ENCODE results near the gene CACNA2D4. TPM values are rescaled to one million over a fixed set of nuclear protein-coding genes. Genes with fewer than 3 reads are reported as not detected.

CACNA2D4 gene
- total and polyA plus RNA-seq, 4 donors = 0.82 to 2.8 (median 1.3) TPM

- peak; percentile 85 for DNase-seq (ENCODE audit: low spot score)
- no peaks in the 10 kb centered on the region for H3K4me1 ChIP-seq (ENCODE audit: control insufficient read depth in 4 of 4, insufficient read depth in 4 of 4, low read length in 3 of 4)
- H3K27me3 ChIP-seq (ENCODE audit: control insufficient read depth in 4 of 4, insufficient read depth in 4 of 4, low read length in 3 of 4) = peaks cover 0 to 5% (median 0%) of the 10 kb centered on the region in 4 donors
- peaks cover 2 to 8% (median 5%) of the 10 kb centered on the region in 4 donors for H3K9me3 ChIP-seq (ENCODE audit: control insufficient read depth in 4 of 4, low read length in 3 of 4)
- H3K36me3 ChIP-seq (ENCODE audit: control insufficient read depth in 4 of 4, insufficient read depth in 3 of 4, low read depth in 1 of 4, low read length in 3 of 4) = no peaks in the 10 kb centered on the region
- H3K27ac ChIP-seq (ENCODE audit: low read depth in 1 of 2, low read length in 2 of 2) = no peak overlapping the region
- no peak for TF ChIP-seq NR2F2 (IDR thresholded peaks at IDR 0.05)
- TF ChIP-seq RAD21 (IDR thresholded peaks at IDR 0.05) = no peak
- no peak for TF ChIP-seq GABPA (IDR thresholded peaks at IDR 0.05 in 1 of 2, conservative IDR thresholded peaks at IDR 0.05 in 1 of 2)
- TF ChIP-seq SP1 (IDR thresholded peaks at IDR 0.05) = no peak
- no peak for TF ChIP-seq FOXA2 (IDR thresholded peaks at IDR 0.05)
- no peak for TF ChIP-seq FOXA1 (IDR thresholded peaks at IDR 0.05)
- no peak for TF ChIP-seq HNF4G (IDR thresholded peaks at IDR 0.05)
- no peak for TF ChIP-seq CTCF (IDR thresholded peaks at IDR 0.05; ENCODE audit: low read depth, low read length, missing input control)
- TF ChIP-seq MAX (IDR thresholded peaks at IDR 0.05) = no peak
- no peak for TF ChIP-seq RXRA (IDR thresholded peaks at IDR 0.05)
- TF ChIP-seq REST (IDR thresholded peaks at IDR 0.05) = no peak
- H3K4me3 ChIP-seq (ENCODE audit: low read depth in 1 of 3, low read length in 3 of 3) = no peak overlapping the region
- no peak overlapping the region for H3K9ac ChIP-seq (ENCODE audit: low read depth in 1 of 2, low read length in 2 of 2)
- 24% methylated on average over 67 of the region's 67 CpGs for WGBS
These were observed 10.5 kb downstream of the CACNA2D4 start for GRCh38 chr12:1907652-1908611.

GRCh38 chr12:1906579-1906978 is 11.9 kb downstream of the CACNA2D4 start:
- H3K36me3 ChIP-seq (ENCODE audit: control insufficient read depth in 4 of 4, insufficient read depth in 3 of 4, low read depth in 1 of 4, low read length in 3 of 4) = no peaks in the 10 kb centered on the region
- DNase-seq (ENCODE audit: low spot score) = peak; percentile 25
- WGBS = 48% methylated on average over 3 of the region's 3 CpGs

More at GRCh38 chr12:1906579-1906978, 11.9 kb downstream of the CACNA2D4 start:
- TF ChIP-seq CTCF (IDR thresholded peaks at IDR 0.05; ENCODE audit: low read depth, low read length, missing input control) = no peak
- H3K27me3 ChIP-seq (ENCODE audit: control insufficient read depth in 4 of 4, insufficient read depth in 4 of 4, low read length in 3 of 4) = peaks cover 0 to 5% (median 0%) of the 10 kb centered on the region in 4 donors
- H3K27ac ChIP-seq (ENCODE audit: low read depth in 1 of 2, low read length in 2 of 2) = no peak overlapping the region
- peaks cover 2 to 10% (median 6%) of the 10 kb centered on the region in 4 donors for H3K9me3 ChIP-seq (ENCODE audit: control insufficient read depth in 4 of 4, low read length in 3 of 4)
- no peaks in the 10 kb centered on the region for H3K4me1 ChIP-seq (ENCODE audit: control insufficient read depth in 4 of 4, insufficient read depth in 4 of 4, low read length in 3 of 4)
- no peak overlapping the region for H3K9ac ChIP-seq (ENCODE audit: low read depth in 1 of 2, low read length in 2 of 2)
- H3K4me3 ChIP-seq (ENCODE audit: low read depth in 1 of 3, low read length in 3 of 3) = no peak overlapping the region
